ENCODE results near the gene SSUH2. TPM values are rescaled to one million over a fixed set of nuclear protein-coding genes. Genes with fewer than 3 reads are reported as not detected.
A peak's percentile ranks its signal among the peaks of the same experiment; 100 is the strongest.

Gene SSUH2
- total RNA-seq, 1 donor from 2014 or later: not detected

GRCh38 chr3:8629151-8630021 is 15.2 kb downstream of the SSUH2 start:
- intact Hi-C loops (cut with DNase I): loop anchor here (2.0 to 5.0 kb wide), 2 partner anchors 27 to 122 kb away; no protein-coding TSS in a partner anchor

GRCh38 chr3:8627949-8628348 is 16.6 kb downstream of the SSUH2 start:
- no peaks in the 10 kb centered on the region for H3K9me3 ChIP-seq
- peaks cover 0 to 7% of the 10 kb centered on the region in 2 donors for H3K4me1 ChIP-seq
- H3K4me3 ChIP-seq: no peak overlapping the region
- H3K27me3 ChIP-seq: no peaks in the 10 kb centered on the region
- intact Hi-C loops (cut with DNase I): loop anchor here (2.0 to 5.0 kb wide), 2 partner anchors 29 to 121 kb away; no protein-coding TSS in a partner anchor
- H3K27ac ChIP-seq: no peak overlapping the region
- TF ChIP-seq CTCF (IDR thresholded peaks at IDR 0.05): no peak
- H3K36me3 ChIP-seq: no peaks in the 10 kb centered on the region
- DNase-seq (ENCODE audit: low spot score in 2 of 2): no peak

More at GRCh38 chr3:8629151-8630021, 15.2 kb downstream of the SSUH2 start:
- Histone ChIP-seq H3K4me1 (peaks cover 0 to 3% of the 10 kb centered on the region in 2 donors), H3K9me3 (no peaks in the 10 kb centered on the region), H3K4me3 (no peak overlapping the region), H3K36me3 (no peaks in the 10 kb centered on the region), H3K27me3 (no peaks in the 10 kb centered on the region), H3K27ac (no peak overlapping the region)
- DNase-seq (ENCODE audit: low spot score in 2 of 2): peak; percentile 38 to 92
- no peak for TF ChIP-seq CTCF (IDR thresholded peaks at IDR 0.05)

- Histone ChIP-seq H3K4me3 (no peak overlapping the region), H3K4me1 (peaks cover 0 to 10% of the 10 kb centered on the region in 2 donors), H3K36me3 (no peaks in the 10 kb centered on the region), H3K27me3 (no peaks in the 10 kb centered on the region), H3K27ac (no peak overlapping the region), H3K9me3 (no peaks in the 10 kb centered on the region)
- intact Hi-C loops (cut with DNase I): loop anchor here (5.0 kb wide), 1 partner anchor 120 kb away; no protein-coding TSS in a partner anchor
- no peak for TF ChIP-seq CTCF (IDR thresholded peaks at IDR 0.05)
- DNase-seq (ENCODE audit: low spot score in 2 of 2): no peak
Measured at GRCh38 chr3:8627201-8627940, 17.2 kb downstream of the SSUH2 start.

GRCh38 chr3:8625991-8626390 is 18.6 kb downstream of the SSUH2 start:
- H3K27me3 ChIP-seq: no peaks in the 10 kb centered on the region
- no peak for DNase-seq (ENCODE audit: low spot score in 2 of 2)
- intact Hi-C loops (cut with DNase I): loop anchor here (5.0 kb wide), 1 partner anchor 119 kb away; no protein-coding TSS in a partner anchor
- no peak for TF ChIP-seq CTCF (IDR thresholded peaks at IDR 0.05)
- no peak overlapping the region for H3K27ac ChIP-seq
- H3K4me3 ChIP-seq: no peak overlapping the region
- no peaks in the 10 kb centered on the region for H3K9me3 ChIP-seq
- H3K36me3 ChIP-seq: no peaks in the 10 kb centered on the region
- H3K4me1 ChIP-seq: peaks cover 5 to 15% of the 10 kb centered on the region in 2 donors

GRCh38 chr3:8624612-8625011 is 20.0 kb downstream of the SSUH2 start:
- Histone ChIP-seq H3K4me1 (peaks cover 5 to 15% of the 10 kb centered on the region in 2 donors), H3K36me3 (no peaks in the 10 kb centered on the region), H3K27ac (no peak overlapping the region), H3K27me3 (no peaks in the 10 kb centered on the region), H3K9me3 (no peaks in the 10 kb centered on the region), H3K4me3 (no peak overlapping the region)
- intact Hi-C loops (cut with DNase I): loop anchor here (5.0 kb wide), 1 partner anchor 117 kb away; no protein-coding TSS in a partner anchor
- no peak for TF ChIP-seq CTCF (IDR thresholded peaks at IDR 0.05)
- peak in 1 of 2 donors; percentile 34 for DNase-seq (ENCODE audit: low spot score in 2 of 2)

Data from ascending aorta (tissue), 2 donors.